HG02678 (cell line): ENCODE results near the gene COMTD1.
"Not testable (repeated sequence)": the region's sequence is repeated elsewhere in the genome, so short reads cannot be mapped to it uniquely, and the experiment has no call there.

Experiments used
- ATAC-seq: cut with Tn5 transposase; IDR thresholded peaks from one replicate; pipeline ENCODE4 v1.9.1; 2021; ENCODE audit warnings: mild to moderate bottlenecking, moderate library complexity; ENCODE audit not compliant: unreplicated experiment

Gene COMTD1

GRCh38 chr10:75197066-75197465 lies 38.7 kb downstream of the COMTD1 start:
- ATAC-seq = no peak

- ATAC-seq = no peak
Observed at GRCh38 chr10:75195035-75195763, 40.6 kb downstream of the COMTD1 start.

GRCh38 chr10:75194625-75195024 lies 41.1 kb downstream of the COMTD1 start:
- ATAC-seq = not testable (repeated sequence)

- no peak for ATAC-seq
Observed at GRCh38 chr10:75191821-75192568, 43.8 kb downstream of the COMTD1 start.

GRCh38 chr10:75189266-75190096 lies 46.3 kb downstream of the COMTD1 start:
- ATAC-seq = no peak

- ATAC-seq = not testable (repeated sequence)
Observed at GRCh38 chr10:75188522-75188921, 47.2 kb downstream of the COMTD1 start.

- ATAC-seq = peak; percentile 47
Observed at GRCh38 chr10:75187961-75188426, 47.8 kb downstream of the COMTD1 start.

GRCh38 chr10:75186310-75186709 lies 49.4 kb downstream of the COMTD1 start:
- ATAC-seq = no peak
